Stimulated activated CD4-positive, alpha-beta T cell treated with anti-CD3 and anti-CD28 coated beads, Interleukin-2, amount 100 ng/mL, for 48 hours (primary cell): ENCODE results near the gene TMEM79.

Experiments used
- DNase-seq, 2 donors: peaks; one replicate each; pipeline ENCODE4 v3.0.0-alpha.2; 2020

Gene TMEM79, protein sequence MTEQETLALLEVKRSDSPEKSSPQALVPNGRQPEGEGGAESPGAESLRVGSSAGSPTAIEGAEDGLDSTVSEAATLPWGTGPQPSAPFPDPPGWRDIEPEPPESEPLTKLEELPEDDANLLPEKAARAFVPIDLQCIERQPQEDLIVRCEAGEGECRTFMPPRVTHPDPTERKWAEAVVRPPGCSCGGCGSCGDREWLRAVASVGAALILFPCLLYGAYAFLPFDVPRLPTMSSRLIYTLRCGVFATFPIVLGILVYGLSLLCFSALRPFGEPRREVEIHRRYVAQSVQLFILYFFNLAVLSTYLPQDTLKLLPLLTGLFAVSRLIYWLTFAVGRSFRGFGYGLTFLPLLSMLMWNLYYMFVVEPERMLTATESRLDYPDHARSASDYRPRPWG

DNA sequence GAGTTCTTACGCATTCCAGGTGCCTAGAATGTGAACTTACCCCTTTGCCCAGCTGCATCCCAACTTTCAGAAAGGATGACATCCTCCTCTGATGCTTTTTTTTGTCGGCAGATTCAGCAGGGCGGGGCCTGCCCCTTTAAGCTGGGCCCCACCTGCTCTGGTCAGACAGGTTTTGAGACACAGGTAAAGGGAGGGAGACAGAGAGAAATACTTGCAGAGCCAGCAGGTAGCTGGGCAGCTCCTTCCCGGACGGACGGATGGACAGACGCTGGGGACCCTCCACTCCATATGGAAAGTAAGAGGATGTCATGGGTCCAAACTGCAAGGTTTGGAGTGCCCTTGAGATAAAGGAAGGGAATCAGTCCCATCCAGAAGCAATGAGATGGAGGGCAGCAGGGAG lies at the start of gene TMEM79:
TSS of gene TMEM79 (plus strand) at position 214 of the 400 bp plus-strand sequence. CDS start 902 bp downstream, outside the sequence.
- DNase-seq: no peak

DNA sequence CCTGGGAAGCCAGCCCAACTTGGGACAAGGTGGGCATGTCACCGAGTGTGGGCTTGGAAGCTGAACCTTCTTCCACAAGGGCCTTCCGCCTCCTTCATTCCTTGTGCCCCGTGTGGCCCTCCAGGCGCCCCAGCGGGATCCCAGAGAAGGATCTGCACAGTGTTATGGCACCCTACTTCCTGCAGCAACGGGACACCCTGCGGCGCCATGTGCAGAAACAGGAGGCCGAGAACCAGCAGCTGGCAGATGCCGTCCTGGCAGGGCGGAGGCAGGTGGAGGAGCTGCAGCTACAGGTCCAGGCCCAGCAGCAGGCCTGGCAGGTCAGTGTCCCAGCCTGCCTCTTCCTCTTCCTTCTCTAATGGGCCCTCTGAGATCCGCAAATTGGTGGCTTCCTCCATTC lies 48.0 kb upstream of the TMEM79 start:
- DNase-seq: no peak

DNA sequence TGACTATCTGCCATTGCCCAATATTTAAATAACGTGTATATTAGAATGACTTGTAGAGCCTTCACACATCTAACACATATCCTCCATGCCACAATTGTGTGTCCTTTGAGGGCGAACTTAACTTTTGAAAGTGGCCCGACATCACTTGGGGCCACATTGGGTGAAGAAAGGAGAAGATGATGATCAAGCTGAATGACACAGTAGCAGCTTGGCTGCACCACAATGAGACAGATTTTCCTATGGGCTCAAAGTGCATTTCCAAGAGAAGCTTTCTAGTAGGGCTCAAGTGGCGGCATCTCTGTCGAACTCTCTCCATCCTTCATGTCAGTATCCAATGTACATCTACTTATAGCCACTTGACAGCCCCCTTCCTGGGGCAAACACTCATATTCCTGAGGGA lies 45.9 kb upstream of the TMEM79 start:
- DNase-seq: no peak

DNA sequence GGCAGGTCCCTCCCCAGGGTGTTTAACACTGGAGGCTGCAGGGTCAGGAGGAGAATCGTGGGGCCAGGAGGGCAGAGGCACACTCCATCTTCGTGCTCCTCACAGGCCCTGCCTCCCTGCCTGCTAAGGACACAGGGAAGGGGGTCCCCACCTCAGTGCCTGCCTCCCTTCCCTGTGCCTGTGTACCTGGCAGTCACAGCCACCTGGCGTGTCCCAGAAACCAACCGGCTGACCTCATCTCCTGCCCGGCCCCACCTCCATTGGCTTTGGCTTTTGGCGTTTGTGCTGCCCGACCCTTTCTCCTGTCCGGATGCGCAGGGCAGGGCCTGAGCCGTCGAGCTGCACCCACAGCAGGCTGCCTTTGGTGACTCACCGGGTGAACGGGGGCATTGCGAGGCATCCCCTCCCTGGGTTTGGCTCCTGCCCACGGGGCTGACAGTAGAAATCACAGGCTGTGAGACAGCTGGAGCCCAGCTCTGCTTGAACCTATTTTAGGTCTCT lies 42.8 kb upstream of the TMEM79 start:
- DNase-seq: no peak

DNA sequence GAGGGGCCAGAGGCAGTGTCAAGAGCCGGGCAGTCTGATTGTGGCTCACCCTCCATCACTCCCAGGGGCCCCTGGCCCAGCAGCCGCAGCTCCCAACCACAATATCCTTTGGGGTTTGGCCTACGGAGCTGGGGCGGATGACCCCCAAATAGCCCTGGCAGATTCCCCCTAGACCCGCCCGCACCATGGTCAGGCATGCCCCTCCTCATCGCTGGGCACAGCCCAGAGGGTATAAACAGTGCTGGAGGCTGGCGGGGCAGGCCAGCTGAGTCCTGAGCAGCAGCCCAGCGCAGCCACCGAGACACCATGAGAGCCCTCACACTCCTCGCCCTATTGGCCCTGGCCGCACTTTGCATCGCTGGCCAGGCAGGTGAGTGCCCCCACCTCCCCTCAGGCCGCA lies 42.2 kb upstream of the TMEM79 start, which contains the start of gene BGLAP:
TSS of gene BGLAP (plus strand) at position 259 of the 400 bp plus-strand sequence. CDS start at position 307, 48 bp downstream.
- no peak for DNase-seq

DNA sequence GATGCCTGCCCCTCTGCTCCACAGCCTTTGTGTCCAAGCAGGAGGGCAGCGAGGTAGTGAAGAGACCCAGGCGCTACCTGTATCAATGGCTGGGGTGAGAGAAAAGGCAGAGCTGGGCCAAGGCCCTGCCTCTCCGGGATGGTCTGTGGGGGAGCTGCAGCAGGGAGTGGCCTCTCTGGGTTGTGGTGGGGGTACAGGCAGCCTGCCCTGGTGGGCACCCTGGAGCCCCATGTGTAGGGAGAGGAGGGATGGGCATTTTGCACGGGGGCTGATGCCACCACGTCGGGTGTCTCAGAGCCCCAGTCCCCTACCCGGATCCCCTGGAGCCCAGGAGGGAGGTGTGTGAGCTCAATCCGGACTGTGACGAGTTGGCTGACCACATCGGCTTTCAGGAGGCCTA lies 41.4 kb upstream of the TMEM79 start:
- no peak for DNase-seq

DNA sequence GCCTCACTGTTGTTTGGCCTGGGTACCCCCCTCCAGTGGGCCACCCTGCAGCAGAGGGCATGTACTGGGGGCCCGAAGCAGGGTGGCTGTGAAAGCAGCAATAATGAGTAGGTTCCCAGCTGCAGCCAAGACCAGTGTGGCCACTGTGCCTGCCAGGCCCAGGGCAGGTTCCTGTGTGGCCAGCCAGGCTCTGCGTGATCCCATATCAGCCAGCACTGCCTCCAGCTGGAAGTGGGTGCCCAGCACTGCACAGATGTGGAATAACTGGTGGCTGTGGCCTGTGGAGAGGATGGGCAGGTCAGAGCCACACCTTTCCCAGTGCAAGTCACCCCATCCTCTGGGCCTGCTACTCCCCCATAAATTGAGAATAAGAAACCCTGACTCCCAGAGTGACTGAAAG lies 40.0 kb upstream of the TMEM79 start:
- no peak for DNase-seq

DNA sequence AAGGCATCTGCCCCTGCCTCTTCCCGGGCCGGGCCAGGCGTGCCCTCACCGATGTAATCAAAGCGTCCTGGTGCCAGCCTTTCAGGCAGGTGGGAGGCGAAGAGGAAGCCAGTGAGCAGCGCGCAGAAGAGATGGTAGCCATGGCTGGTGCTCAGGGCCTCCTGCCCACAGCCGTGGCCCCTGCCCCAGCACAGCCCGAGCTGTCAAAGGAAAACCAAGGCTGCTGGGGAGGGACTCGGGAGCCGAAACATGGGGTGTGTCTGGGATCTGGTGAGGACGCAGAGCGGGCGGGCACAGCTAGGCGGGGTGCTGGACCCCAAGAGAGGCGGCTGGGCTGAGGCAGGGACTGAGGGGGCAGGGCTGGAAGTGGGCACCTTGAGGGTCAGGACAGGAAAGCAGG lies 39.4 kb upstream of the TMEM79 start:
- no peak for DNase-seq

DNA sequence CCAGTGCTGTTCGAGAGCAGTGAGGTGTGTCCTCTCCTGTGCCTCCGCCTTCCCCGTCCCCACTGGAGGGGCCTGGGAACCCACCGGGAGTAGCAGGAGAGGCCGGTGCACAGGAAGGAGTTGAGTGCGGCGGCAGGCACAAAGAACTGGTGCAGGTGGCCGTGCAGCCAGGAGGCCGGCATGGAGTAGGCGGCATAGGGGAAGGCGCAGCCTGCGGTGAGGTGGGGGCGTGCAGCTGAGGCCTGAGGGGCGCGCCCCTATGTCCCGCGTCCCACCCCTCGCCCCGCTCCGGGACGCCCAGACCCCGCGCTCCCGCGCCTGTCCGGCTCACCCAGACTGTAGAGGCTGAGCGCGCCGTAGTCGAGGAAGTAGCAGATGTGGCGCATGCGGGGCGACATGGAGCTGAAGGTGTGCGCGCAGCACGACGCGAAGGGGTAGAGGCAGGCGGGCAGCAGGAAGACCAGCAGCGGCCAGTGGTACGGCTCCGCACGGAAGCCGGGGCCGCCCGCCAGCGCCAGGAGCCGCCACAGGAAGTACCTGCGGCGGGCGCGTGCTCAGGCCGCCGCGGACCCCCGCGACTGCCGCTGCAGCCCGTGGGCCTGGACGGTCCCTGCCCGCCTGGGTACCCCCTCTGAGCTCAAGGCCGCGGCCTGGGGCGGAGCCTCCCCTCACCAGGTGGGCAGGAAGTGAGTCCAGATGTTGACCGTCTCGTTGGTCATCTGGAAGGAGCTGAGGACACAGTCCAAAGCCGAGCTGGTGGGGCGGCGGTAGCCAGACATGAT lies 38.5 kb upstream of the TMEM79 start:
- DNase-seq: no peak

DNA sequence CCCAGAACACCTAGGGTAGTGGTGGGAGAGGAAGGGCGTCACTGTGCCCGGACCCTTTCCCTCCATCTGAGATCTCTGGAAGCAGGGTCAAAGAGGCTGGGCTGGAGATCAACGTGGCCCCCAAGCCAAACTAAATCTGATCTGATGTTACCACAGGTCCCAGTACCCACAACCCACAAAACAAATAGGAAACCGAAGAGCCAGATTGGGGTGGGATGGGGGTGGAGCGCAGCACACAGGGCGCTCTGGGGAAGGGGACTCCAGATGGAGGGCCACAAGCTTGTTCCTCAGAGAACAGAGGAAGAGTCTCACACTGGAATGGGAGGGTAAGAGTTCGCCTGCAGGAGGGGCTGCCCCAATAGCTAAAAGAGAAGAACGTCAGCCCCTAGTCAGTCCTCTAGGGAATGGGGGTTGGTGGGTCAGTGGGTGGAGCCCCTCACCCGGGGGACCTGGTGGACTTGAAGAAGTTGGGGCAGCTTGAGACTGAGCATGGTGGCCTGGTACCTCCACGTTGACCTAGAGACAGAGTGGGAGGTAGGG lies 37.8 kb upstream of the TMEM79 start:
- no peak for DNase-seq

DNA sequence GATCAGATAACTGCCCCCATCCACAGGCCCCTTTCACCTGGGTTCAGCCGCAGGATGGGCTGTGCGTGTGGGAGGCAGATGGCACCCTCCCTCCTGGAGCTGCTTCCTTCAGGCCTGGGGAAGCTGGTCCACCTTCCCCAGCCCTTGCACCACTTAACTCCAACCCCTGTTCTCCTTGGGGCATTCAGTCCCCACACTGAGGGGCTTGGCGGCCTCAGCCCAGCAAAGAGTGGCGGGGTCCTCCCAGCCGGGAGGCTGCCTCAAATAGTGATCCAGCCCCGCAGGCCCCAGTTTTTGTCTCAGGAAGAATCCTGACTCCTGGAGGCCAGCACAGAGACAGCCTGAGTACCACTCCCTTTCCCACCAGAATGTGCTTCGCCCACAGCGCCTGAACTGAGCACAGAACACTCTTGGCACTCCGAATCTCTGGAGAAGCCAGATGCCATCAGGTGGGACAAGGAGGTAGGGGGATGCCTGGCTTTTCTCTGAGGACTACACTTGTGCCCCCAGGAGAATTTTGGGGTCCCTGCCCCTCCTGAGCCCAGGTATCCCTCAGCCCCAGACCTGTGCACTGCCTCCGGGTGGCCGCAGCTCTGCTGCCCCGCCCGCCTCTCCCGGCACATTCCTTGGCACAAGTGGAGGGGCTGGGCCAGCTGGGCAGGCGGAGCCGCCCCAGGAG lies 37.2 kb upstream of the TMEM79 start:
- no peak for DNase-seq

DNA sequence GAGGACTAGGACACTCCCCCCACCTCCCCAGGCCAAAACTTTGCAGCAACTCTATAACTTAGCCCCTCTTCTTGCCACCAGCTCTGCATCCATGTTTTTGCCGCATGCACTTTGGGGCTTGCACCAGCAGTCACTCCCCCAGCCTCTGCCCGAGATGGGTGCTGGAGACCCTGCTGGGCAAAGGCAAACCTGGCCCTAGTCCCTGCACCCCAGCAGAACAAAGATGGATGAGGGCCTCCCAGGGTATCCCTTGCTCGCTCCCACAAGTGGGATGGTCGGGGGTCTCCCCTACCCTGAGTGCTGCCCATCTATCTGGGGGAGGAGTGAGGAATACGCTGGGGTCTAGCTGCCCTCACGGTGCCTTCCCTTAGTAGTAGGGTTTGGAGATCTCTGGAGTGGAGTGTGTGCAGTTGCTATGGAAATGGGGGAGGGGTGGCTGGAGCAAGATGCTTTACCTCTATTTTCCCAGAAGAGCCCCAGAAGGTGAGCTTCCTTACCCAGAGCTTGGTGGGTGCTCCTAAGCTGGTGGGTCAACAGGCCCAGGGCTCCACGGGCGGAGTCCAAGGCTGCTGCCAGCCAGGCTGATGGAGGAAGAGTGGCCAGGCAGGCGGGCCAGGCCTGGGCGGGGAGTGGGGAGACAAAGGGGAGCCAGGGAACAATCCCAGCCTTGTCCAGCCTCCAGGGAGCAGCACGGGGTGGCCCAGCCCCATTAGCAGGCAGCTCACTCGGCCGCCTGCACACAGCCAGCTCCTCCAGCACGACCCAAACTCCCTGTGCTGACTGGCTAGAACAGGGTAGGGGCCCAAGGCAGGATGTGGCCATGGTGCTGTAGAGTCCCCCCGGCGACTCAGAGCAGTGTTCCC lies 36.4 kb upstream of the TMEM79 start, which contains the start of gene PAQR6:
TSS of gene PAQR6 (minus strand) at position 597 of the 863 bp plus-strand sequence. CDS start 1,325 bp downstream, outside the sequence.
- DNase-seq: no peak

DNA sequence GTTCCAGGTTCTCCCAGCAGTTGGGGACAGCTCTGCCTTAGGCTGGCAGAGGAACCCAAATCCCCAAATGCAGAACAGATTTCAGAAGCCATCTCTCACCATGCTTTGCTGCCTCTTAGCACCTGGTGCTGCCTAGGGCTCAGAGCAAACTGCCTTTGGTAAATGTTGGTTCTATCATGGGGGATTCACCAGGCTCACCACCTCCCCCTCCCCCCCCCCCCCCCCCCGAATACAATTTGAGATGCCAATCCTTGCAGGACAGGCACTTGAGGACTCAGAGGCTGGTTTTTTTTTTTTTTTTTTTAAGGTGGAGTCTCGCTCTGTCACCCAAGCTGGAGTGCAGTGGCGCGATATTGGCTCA lies 35.8 kb upstream of the TMEM79 start:
- no peak for DNase-seq

DNA sequence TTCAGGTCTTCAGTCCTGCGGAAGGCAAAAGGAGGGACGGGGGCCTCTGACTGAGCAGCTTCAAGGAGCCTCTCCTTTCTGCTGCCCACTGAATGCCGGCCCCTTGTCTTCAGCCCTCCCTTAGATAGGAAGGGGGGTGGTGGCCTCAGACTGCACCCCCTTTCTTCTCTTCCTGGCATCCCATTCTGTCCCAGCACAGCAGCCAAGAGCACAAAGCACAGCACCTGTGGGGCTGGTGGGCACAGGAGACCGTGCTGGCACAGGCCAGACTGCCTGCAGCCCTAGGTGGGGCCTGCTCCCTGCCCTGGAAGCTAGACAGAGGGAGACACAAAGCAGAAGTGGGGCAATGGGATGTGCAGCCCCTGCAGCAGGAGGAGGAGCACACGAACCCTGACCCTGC lies 34.5 kb upstream of the TMEM79 start:
- DNase-seq: no peak

DNA sequence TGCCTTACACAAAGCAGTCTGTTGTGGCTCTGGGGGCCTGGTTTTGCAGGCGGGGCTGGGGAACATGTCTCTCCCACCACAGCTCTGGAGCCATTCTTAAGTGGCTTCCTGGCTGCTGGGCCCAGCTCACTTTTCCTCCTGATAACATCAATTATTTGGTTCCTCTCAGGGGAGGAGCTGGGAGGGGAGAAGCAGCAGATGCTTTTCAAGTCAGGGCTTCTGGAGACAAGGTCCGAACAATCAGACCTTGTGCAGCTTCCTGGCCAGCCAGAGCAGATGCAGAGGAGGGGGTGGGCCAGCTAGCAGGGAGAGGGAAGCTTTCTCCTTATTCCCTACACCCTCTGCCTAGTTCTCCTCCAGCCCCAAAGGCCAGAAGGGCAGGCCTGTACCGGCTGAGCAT lies 32.6 kb upstream of the TMEM79 start:
- DNase-seq: no peak

DNA sequence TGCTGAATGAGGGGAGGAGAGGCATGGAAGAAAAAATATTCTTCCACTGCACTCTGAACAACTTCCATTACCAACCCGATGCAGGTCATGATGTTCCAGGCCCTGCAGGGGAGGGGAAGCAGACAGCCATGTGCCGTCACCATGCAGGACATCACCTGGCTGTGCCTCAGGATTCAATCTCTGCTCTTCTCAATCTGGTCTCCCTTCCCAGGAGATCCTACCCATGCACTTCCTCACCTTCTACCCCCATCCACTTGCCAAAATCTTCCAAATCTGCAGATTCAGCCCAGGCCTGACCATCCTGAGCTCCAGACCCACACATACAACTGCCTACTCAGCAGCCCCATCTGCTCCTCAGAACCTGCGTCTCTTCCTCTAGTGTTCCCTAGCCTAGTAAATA lies 30.5 kb upstream of the TMEM79 start:
- DNase-seq: no peak

DNA sequence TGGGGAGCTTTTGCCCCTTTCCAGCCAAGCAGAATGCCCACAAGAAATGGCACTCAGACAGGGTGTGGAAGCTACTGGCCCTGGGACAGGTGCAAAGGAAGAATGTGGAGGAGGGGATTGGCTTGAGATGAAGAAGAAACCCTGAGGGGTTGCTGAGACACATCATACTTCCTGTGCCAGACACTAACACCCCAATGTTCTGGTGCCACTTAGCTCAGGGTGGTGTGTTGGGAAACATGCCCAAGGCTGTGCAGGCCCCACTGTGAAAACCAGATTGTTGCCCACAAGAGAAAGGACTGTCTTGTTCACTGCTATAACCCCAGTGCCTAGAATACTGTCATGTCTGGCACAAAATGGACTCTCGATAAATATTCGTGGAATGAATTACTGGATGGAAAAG lies 26.4 kb upstream of the TMEM79 start:
- DNase-seq: no peak

DNA sequence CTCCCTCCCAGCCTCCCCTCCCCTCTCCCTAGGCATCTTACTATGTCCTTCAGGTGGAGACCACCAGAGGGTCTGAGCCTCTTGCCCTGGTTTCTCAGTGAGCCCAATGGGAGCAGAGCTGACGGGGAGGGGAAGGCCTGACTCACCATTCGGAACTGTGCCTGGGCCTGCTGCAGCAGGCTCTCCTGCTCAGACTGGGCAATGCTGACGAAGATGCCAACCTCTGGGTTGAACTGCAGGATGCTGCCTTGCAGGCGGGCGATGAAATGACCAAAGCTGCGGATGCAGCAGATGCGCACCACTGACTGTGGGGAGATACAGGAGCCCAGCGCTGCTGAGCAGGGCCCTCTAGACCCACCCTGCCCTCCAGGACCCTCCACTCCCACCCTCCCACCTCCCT lies 25.3 kb upstream of the TMEM79 start:
- no peak for DNase-seq

DNA sequence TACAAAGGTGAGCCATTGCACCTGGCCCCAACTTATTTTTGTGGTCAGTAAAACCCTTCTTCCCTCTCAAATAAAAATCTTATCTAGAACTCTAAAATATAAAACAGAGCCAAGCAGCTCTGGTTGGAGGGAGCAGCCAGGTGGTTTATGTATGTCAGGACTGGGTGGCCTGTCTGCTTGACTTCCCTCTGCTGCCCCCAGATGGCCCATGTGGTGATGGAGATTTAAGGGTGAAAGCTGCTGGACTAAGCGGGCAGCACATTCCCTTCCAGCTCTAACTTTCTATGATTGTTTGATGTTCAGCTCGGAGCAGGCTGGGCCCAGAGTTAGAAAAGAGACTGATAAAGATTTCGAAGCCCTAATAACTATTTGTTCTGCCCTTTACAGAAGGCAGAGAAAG lies 24.3 kb upstream of the TMEM79 start:
- DNase-seq: no peak

DNA sequence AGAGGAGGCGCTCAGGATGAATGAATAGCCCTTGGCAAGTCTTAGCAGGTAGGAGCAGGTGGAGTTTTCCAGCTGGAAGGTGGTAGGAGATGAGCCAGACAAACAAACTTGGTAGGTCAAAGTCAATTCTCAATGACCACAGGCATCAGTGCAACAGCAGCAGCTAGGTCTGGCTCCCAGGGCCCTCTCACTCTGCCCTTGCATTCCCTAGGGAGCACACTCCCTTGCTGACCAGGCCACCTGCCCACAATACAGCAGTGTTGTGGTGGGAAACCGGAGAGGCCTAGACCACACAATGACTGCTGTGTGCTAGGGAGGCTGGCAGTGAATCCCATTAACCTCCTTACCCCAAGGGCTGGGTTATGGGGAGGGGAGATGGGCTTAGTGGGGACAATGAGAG lies 23.2 kb upstream of the TMEM79 start:
- DNase-seq: no peak

DNA sequence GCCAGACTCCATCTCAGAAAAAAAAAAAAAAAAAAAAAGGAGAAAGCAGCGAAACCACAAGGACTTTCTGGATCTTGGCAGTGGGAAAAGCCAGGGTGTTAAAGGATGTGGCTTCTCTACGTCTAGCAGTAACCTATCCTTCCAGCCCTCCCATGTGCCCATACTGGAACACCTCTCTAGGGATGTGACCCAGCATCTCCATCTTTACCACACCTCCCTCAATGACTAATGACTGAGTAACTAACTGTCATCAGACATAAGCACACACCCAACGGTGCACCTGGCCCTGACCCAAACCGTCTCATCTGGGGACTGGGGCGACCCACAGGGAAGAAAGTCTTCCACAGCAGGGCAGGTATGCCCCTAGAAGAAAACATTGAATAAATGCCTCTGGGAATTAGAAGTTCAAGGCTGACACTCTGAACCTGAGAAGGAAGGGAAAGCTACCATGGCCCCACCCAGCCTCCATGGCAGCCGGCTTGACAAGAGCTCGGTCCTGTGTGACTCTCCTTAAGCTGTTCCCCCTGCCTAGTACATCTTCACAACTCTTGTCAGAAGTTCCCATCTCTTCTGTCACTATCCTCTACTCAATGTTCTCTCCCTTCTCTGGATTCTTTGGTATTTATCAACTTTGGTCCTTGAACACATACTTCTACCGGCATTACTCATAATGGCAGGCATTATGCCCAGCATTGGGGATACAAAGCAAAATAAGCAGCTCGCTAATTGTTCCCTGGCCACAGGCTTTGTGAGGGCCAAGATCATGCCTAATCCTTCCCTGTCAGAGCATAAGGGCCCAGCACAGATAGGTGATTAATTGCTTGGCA lies 21.5 kb upstream of the TMEM79 start:
- no peak for DNase-seq
